Body of pancreas (tissue), 4 donors: Measurements from ENCODE around the gene CREB5. TPM values are rescaled to one million over a fixed set of nuclear protein-coding genes. Genes with fewer than 3 reads are reported as not detected.

Source experiments
- ATAC-seq: fragments of 150-250 bp; one replicate; pipeline ENCODE4 v1.9.1; 2016
- DNase-seq, 4 donors: peaks; one replicate each; pipeline ENCODE4 v3.0.0-alpha.2; 2019
- H3K27ac ChIP-seq, 4 donors: fragments of 200-600 bp; sonication (generic); 1 replicate in 3 of 4; 2 replicates in 1 of 4; pipeline versions ENCODE4 v1.5.1 to v1.6.1; 2016 to 2019; ENCODE audit warnings: mild to moderate bottlenecking in 1 of 4, mixed read lengths in 1 of 4, moderate library complexity in 1 of 4
- H3K27me3 ChIP-seq, 2 donors: fragments of 200-600 bp; sonication (generic); one replicate each; pipeline ENCODE4 v1.6.0; 2016; ENCODE audit warnings: mild to moderate bottlenecking in 1 of 2
- H3K36me3 ChIP-seq, 2 donors: fragments of 200-600 bp; sonication (generic); replicated peaks in 1 of 2; 2 replicates each; pipeline ENCODE4 v1.5.1; 2016; ENCODE audit warnings: low read depth in 2 of 2; ENCODE audit not compliant: insufficient read depth in 1 of 2
- H3K4me1 ChIP-seq: fragments of 200-600 bp; sonication (generic); one replicate; pipeline ENCODE4 v1.6.0; 2016
- H3K4me3 ChIP-seq, 2 donors: fragments of 200-600 bp; sonication (generic); 1 replicate in 1 of 2; 2 replicates in 1 of 2; pipeline ENCODE4 v1.5.1; 2016 to 2019
- H3K9me3 ChIP-seq, 3 donors: fragments of 200-600 bp; sonication (generic); 1 replicate in 2 of 3; 2 replicates in 1 of 3; pipeline ENCODE4 v1.5.1; 2016
- CTCF ChIP-seq, 7 experiments: fragments of 450-650 bp in 4 of 7; fragments of 200-600 bp in 3 of 7; sonication (generic) in 3 of 7; IDR thresholded peaks; one replicate each; pipeline ENCODE4 v1.5.1; 2016 to 2019; ENCODE audit warnings: antibody characterized with exemption in 7 of 7
- POLR2A ChIP-seq, 3 donors: fragments of 450-650 bp; IDR thresholded peaks; one replicate each; pipeline ENCODE4 v1.6.1; 2016; ENCODE audit warnings: antibody characterized with exemption in 3 of 3, mild to moderate bottlenecking in 2 of 3
- WGBS, 2 donors: methylation state at CpG; one replicate each; pipeline ENCODE4 v1.1.5; 2017; 5-methylcytosine and 5-hydroxymethylcytosine counted together
- intact Hi-C: fragments of 100-400 bp; cut with DNase I; formaldehyde crosslinking; loops from one replicate; pipeline ENCODE4 v1.15.1; 2023
- total RNA-seq, 2 donors: library from RNA; depleted of rRNA; stranded (reverse); fragments of >200 nt; gene quantifications; one replicate each; pipeline ENCODE4 v1.1.0, GENCODE V29; 2016

The CREB5 gene
- total RNA-seq, 2 donors from 2014 or later, result 10.4 to 25.7 TPM

DNA sequence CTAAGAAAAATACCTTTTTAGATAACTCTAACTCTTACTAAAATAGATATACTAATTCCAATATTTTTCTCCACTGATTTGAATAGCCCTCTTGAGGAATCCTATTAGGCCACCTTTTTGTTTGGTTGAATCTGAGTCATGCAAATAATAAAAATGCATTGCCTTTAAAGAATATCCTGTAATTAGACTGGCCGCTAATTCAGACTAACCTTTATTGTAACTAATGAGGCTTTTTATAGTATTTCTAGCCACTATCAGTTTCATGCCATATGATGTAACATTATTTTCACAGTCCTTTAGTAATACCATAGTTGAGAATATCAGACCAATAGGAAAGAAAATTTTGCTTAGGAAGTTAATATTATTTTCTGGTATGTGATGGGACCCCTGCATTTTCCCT, 90.1 kb downstream of the CREB5 start:
- H3K27me3 ChIP-seq, result no peaks in the 10 kb centered on the region
- intact Hi-C loops, result no loop called here
- no peak overlapping the region for H3K27ac ChIP-seq
- 90 to 97% methylated on average over 1 of the region's 1 CpG for WGBS, 2 donors
- TF ChIP-seq CTCF (IDR thresholded peaks at IDR 0.05) (no peak), POLR2A (IDR thresholded peaks at IDR 0.05) (no peak)
- H3K36me3 ChIP-seq, result no peaks in the 10 kb centered on the region
- no peak for DNase-seq
- no peaks in the 10 kb centered on the region for H3K4me1 ChIP-seq
- H3K9me3 ChIP-seq, result no peaks in the 10 kb centered on the region
- no peak for ATAC-seq
- H3K4me3 ChIP-seq, result no peak overlapping the region

DNA sequence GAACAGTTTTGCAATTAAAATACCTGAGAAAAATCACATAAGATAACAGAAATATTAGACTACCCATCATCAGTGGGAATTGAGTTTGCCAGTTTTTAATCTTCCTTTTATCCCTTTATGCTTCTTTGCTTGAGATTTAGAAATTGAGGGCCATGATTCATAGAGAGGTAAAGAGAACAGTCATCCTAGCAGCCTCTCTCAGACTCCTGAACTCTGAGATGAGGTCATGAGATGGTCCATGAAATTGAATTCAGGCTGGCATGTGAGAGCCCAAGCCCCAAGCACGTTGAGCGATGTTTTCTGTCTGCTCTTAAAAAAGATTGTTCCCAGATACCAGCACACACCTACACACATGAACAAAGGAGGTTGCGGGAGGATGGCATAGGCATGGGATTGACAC, 91.1 kb downstream of the CREB5 start:
- ATAC-seq, result no peak
- 81 to 90% methylated on average over 3 of the region's 3 CpGs for WGBS, 2 donors
- intact Hi-C loops, result no loop called here

DNA sequence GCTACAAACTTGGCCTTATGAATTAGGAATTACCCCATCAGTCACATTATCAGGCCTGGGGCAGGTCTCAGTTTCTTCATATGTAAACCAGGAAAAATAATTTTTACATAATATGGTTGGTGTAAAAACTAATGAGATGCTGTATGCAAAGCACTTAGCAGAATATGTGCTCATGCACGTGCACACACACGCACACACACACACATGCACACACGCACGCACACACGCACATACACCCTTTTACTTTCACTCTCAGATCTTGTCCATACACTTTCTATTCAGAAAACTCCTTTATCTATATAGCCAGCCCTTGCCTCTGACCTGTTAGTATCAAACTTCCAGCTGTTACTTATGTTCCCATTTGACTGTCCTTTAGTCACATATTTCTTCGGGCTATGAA, 92.7 kb downstream of the CREB5 start:
- DNase-seq (no peak), ATAC-seq (no peak)
- no peaks in the 10 kb centered on the region for H3K36me3 ChIP-seq
- H3K4me3 ChIP-seq, result no peak overlapping the region
- TF ChIP-seq CTCF (IDR thresholded peaks at IDR 0.05), result no peak
- no peak for TF ChIP-seq POLR2A (IDR thresholded peaks at IDR 0.05)
- 82% methylated on average over 6 of the region's 6 CpGs for WGBS, 2 donors
- intact Hi-C loops, result no loop called here
- no peaks in the 10 kb centered on the region for H3K9me3 ChIP-seq
- no peak overlapping the region for H3K27ac ChIP-seq
- H3K4me1 ChIP-seq, result no peaks in the 10 kb centered on the region
- H3K27me3 ChIP-seq, result no peaks in the 10 kb centered on the region

More for the DNA sequence above, 91.1 kb downstream of the CREB5 start:
- H3K36me3 ChIP-seq, result no peaks in the 10 kb centered on the region
- no peaks in the 10 kb centered on the region for H3K9me3 ChIP-seq
- no peaks in the 10 kb centered on the region for H3K4me1 ChIP-seq
- H3K4me3 ChIP-seq, result no peak overlapping the region
- DNase-seq, result no peak
- H3K27me3 ChIP-seq, result no peaks in the 10 kb centered on the region
- TF ChIP-seq CTCF (IDR thresholded peaks at IDR 0.05) (no peak), POLR2A (IDR thresholded peaks at IDR 0.05) (no peak)
- no peak overlapping the region for H3K27ac ChIP-seq

DNA sequence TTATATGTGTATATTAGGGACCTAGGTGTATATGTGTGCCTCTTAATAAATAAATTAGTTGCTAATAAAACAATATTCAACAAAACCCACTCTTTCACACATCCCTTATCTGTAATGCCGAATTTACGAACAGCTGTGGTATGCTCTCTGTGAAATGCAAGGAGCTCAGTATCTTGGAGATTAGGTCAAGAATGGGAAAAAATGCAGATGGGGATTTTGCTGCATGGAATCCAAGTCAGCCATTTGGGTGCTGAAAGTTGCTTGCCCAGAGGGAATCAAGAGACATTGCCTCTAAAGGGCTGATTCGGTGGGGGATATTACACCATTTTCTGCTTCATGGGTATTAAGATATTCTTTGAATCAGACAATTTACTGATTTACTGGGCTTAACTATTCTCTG, 93.5 kb downstream of the CREB5 start:
- no peak for DNase-seq
- Histone ChIP-seq H3K27me3 (no peaks in the 10 kb centered on the region), H3K9me3 (no peaks in the 10 kb centered on the region), H3K27ac (no peak overlapping the region), H3K4me1 (no peaks in the 10 kb centered on the region), H3K4me3 (no peak overlapping the region), H3K36me3 (no peaks in the 10 kb centered on the region)
- no peak for ATAC-seq
- intact Hi-C loops, result no loop called here
- TF ChIP-seq CTCF (IDR thresholded peaks at IDR 0.05) (no peak), POLR2A (IDR thresholded peaks at IDR 0.05) (no peak)
- WGBS, 2 donors, result 47 to 59% methylated on average over 3 of the region's 3 CpGs

- DNase-seq (no peak), ATAC-seq (no peak)
- no peak for TF ChIP-seq POLR2A (IDR thresholded peaks at IDR 0.05)
- TF ChIP-seq CTCF (IDR thresholded peaks at IDR 0.05), result no peak
- Histone ChIP-seq H3K36me3 (no peaks in the 10 kb centered on the region), H3K27me3 (no peaks in the 10 kb centered on the region), H3K4me3 (no peak overlapping the region), H3K4me1 (no peaks in the 10 kb centered on the region), H3K9me3 (no peaks in the 10 kb centered on the region), H3K27ac (no peak overlapping the region)
- 80 to 85% methylated on average over 11 of the region's 11 CpGs for WGBS, 2 donors
- intact Hi-C loops, result no loop called here
These were observed 95.4 kb downstream of the CREB5 start for GRCh38 chr7:28507525-28508282.
